ENCODE measurements around the gene LPAR4. TPM values are rescaled to one million over a fixed set of nuclear protein-coding genes. Genes with fewer than 3 reads are reported as not detected.

LPAR4 gene
- total and polyA plus RNA-seq, 10 of the 15 experiments (the other 5 are each of a cell fraction or from before 2014, with no cell fraction given): 0.05 to 0.10 (median 0.06) TPM; not detected in 7

GRCh38 chrX:78754917-78755316 lies 7.4 kb downstream of the LPAR4 start (continued):
- TF ChIP-seq PRDM15 (CRISPR knock-in tag; IDR thresholded peaks at IDR 0.05) (no peak), SREBF2 (IDR thresholded peaks at IDR 0.05; ENCODE audit: low read length) (no peak), MYC (IDR thresholded peaks at IDR 0.05; ENCODE audit: insufficient read depth, insufficient read length, insufficient replicate concordance, low read length, severe bottlenecking) (no peak), TCF3 (IDR thresholded peaks at IDR 0.05; ENCODE audit: borderline replicate concordance, insufficient read depth, low read depth, low read length) (no peak), ESRRA (IDR thresholded peaks at IDR 0.05; ENCODE audit: low read length) (no peak), HDGF (IDR thresholded peaks at IDR 0.05) (no peak)

- WGBS (ENCODE audit: insufficient coverage, insufficient replicate concordance, low lambda C conversion rate, missing lambda C conversion rate): 42% methylated on average over 6 of the region's 6 CpGs
- Histone ChIP-seq H3K27ac (ENCODE audit: control insufficient read depth, insufficient read depth) (no peak overlapping the region), H3K9ac (ENCODE audit: control insufficient read depth, insufficient read depth, low read length) (no peak overlapping the region), H3K36me3 (ENCODE audit: control insufficient read depth in 2 of 2, insufficient read depth in 2 of 2, low read length in 1 of 2) (no peaks in the 10 kb centered on the region), H3K4me2 (ENCODE audit: control insufficient read depth, insufficient read depth) (no peak overlapping the region), H4K20me1 (ENCODE audit: control insufficient read depth, insufficient read depth) (no peaks in the 10 kb centered on the region), H2AFZ (ENCODE audit: control insufficient read depth, low read depth, low read length) (no peak overlapping the region), H3K27me3 (replicated peaks in 1 of 2; ENCODE audit: control insufficient read depth in 2 of 2, insufficient read depth in 2 of 2, low read length in 1 of 2) (no peaks in the 10 kb centered on the region), H3K79me2 (ENCODE audit: control insufficient read depth, insufficient read depth, low read length) (no peaks in the 10 kb centered on the region), H3K4me3 (no peak overlapping the region), H3K4me1 (ENCODE audit: control insufficient read depth, insufficient read depth, low read length) (peaks cover 12% of the 10 kb centered on the region), H3K9me3 (replicated peaks; ENCODE audit: control insufficient read depth, insufficient read depth, low read length) (no peaks in the 10 kb centered on the region)
- ChIA-PET POLR2A (no interaction called here), SMC1A (ENCODE audit: uncharacterized antibody, unreplicated experiment) (no interaction called here), RAD21 (ENCODE audit: unreplicated experiment) (interaction anchor here (1.0 kb wide), 1 partner anchor 322 kb away, joined by 3 read pairs; no protein-coding TSS in a partner anchor), CTCF (no interaction called here)
- no peak for DNase-seq (ENCODE audit: low read depth, low spot score)
- FAIRE-seq: no peak
- ATAC-seq: no peak
- in situ Hi-C loops (cut with MboI) (no loop called here), intact Hi-C loops (cut with micrococcal nuclease; ENCODE audit: unreplicated experiment) (loop anchor here (5.0 kb wide), 2 partner anchors 188 to 513 kb away; partner anchors contain the start of gene P2RY10)
- no TSS peak for BruUV-seq (replicated peaks)
- TF ChIP-seq CREM (IDR thresholded peaks at IDR 0.05; ENCODE audit: low read depth) (no peak), CREB1 (IDR thresholded peaks at IDR 0.05; ENCODE audit: low read depth) (no peak), FOS (IDR thresholded peaks at IDR 0.05; ENCODE audit: borderline replicate concordance, extremely low read depth, insufficient read length) (no peak), RUNX3 (IDR thresholded peaks at IDR 0.05; ENCODE audit: low read length) (no peak), KDM1A (IDR thresholded peaks at IDR 0.05; ENCODE audit: borderline replicate concordance) (no peak), POU2F2 (IDR thresholded peaks at IDR 0.05; ENCODE audit: borderline replicate concordance, low read depth, low read length) (no peak), MYC (IDR thresholded peaks at IDR 0.05; ENCODE audit: insufficient read depth, insufficient read length, insufficient replicate concordance, low read length, severe bottlenecking) (no peak), MAX (IDR thresholded peaks at IDR 0.05; ENCODE audit: low read depth, low read length) (no peak), RFX5 (IDR thresholded peaks at IDR 0.05; ENCODE audit: low read depth, low read length) (no peak), CUX1 (IDR thresholded peaks at IDR 0.05; ENCODE audit: insufficient replicate concordance, low read depth, low read length) (no peak)
These were observed 11.6 kb downstream of the LPAR4 start for GRCh38 chrX:78759081-78759480.
